DMS79 treated with DMSO at 0.1 percent for 48 hours (cell line): ENCODE results near the gene HAP1.
"Not testable (repeated sequence)": the region's sequence is repeated elsewhere in the genome, so short reads cannot be mapped to it uniquely, and the experiment has no call there.

Experiments
- DNase-seq: peaks from one replicate; lab custom pipeline; 2025; lab: John Stamatoyannopoulos, UW

HAP1 gene

DNA sequence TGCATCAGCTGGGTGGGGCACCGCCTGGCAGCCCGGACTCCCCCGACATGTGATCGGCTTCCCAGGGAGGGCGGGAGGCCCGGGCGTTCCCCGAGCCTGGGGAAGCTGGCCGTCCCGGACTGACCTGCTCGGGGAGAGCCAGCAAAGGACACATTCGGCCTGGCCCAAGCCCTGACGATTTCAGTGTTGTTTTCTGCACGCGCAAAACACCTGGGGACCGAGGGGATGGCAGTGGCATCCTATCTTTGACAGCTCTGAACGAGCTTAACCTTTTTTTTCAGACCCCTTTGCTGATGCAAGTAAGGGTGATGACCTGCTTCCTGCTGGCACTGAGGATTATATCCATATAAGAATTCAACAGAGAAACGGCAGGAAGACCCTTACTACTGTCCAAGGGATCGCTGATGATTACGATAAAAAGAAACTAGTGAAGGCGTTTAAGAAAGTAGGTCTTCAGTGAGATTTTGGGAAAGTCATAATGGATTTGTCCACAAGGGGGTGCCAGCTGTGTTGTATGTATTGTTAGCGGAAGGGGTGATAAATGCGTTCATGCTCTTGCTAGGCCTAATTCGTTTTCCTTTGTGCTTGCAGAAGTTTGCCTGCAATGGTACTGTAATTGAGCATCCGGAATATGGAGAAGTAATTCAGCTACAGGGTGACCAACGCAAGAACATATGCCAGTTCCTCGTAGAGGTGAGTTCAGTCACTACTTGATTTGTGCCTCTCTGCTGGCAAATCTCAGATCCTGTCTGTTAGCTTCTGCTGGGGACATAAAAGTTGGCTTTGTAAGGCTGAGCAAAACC, 44.7 kb downstream of the HAP1 start:
- DNase-seq, result peak; percentile 4

DNA sequence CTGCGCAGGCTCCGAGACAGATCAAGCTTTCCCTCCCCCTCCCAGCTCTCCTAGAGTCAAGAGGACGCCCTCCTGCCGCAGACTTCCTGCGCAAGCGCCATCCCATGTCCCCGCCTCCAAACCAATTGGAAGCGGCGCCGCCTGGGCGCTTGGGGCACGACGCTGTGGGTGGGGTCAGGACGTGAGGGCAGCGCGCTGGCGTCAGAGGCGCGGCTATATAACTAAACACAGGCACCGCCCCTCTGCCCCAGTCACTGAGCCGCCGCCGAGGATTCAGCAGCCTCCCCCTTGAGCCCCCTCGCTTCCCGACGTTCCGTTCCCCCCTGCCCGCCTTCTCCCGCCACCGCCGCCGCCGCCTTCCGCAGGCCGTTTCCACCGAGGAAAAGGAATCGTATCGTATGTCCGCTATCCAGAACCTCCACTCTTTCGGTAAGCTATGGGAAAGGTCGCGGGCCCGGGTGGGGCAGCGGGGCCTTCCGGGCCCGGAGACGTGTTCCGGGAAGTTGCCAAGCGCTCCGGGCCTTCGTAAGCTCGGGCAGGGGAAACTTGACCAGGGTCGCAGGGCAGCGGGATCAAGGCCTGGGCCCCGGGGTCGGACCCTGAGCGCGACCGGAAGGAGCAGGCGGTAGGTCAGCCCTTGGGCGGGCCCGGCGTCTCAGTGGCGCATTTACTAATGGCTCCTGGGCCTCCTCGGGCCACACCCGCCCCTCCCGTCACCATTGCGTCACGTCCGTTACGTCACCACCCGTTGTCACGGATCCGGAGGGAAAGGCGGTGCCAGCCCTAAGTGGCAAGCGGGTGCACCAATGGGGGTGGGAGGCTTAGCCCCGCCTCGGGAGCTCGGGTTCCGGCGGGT, 45.6 kb downstream of the HAP1 start, which contains the start of gene EIF1:
TSS of gene EIF1 (plus strand) at position 245 of the 856 bp plus-strand sequence. CDS start at position 399, 154 bp downstream.
- peak; percentile 98 for DNase-seq

DNA sequence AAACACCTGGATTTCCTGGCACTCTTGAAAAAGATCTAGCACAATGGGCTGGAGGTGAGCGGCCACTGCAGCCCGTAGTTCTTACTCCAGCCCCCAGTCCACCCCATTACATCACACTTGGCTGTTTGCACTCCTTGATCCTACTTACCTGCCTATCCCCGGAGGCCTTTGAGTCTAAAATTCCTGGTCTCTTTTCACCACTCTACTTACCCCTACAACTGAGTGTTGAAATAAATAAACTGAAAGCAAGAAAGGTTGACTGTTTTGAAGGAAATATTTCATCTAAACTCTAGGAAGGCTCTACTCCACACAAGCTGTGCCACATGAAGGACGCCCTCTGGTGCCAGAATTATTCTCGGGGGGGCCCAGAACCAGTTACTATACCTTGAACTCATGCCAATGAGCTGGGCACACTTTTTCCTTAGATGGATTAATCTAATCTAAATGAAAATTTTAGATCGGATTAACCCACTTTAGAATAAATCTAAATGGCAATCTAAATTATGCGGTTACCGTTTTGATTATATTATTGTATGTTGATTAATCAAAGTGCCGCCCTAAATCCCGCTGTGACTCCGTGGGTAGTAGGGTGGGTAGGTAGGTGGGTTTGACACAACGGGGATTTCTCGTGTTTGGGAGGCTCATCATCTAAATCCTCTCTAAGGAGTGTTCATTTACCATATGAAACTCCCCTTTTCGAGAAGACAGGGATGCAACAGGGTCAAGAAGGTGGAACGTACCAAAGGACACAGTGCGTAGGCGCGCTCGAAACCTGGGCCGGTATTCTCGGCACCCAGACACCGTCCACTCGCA, 46.4 kb downstream of the HAP1 start:
- DNase-seq, result peak; percentile 81

DNA sequence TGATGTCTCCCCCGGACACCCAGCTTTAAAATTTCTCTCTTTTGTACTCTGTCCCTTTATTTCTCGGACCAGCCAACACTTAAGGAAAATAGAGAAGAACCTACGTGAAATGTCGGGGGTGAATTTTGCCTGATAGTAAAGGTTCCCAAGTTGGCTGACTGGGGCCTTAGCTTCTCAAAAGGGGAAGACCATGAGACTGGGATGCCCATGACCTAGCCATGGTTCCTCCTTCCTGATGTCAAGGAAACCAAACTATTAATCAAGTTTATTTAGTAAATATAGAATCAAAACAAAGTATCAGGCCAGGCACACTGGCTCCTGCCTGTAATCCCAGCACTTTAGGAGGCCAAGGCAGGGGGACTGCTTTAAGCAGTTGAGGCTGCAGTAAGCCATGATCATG, 48.2 kb downstream of the HAP1 start:
- no peak for DNase-seq

DNA sequence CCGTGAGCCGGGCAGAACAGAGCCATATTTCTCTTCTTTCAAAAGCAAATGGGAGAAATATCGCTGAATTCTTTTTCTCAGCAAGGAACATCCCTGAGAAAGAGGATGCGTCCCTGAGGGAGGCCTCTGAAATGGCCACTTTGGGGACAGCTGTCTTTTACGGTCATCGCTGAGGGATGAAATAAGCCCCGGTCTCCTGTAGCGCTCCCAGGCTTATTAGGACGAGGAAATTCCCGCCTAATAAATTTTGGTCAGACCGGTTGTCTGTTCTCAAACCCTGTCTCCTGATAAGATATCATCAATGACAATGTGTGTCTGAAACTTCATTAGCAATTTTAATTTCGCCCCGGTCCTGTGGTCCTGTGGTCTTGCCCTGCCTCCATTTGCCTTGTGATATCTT, 48.7 kb downstream of the HAP1 start:
- DNase-seq, result not testable (repeated sequence)

DNA sequence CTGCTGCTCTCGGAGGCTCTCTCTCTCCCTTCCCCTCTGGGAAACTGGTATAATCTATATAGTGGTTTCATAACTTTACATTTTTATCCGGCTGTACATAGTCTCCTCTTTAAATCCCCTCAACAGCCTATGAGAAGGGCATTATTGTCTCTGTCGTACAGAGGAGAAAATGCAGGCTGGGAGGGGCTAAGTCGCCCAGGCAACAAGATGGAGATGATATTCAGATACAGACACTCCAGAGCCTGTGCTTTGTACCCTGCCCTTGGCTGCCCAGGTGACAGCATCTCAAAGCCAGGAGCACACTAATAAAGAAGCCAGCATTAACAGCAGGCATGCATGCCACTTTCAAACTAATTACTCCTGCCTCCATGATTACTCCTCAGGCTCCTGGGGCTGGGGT, 50.4 kb downstream of the HAP1 start:
- no peak for DNase-seq

DNA sequence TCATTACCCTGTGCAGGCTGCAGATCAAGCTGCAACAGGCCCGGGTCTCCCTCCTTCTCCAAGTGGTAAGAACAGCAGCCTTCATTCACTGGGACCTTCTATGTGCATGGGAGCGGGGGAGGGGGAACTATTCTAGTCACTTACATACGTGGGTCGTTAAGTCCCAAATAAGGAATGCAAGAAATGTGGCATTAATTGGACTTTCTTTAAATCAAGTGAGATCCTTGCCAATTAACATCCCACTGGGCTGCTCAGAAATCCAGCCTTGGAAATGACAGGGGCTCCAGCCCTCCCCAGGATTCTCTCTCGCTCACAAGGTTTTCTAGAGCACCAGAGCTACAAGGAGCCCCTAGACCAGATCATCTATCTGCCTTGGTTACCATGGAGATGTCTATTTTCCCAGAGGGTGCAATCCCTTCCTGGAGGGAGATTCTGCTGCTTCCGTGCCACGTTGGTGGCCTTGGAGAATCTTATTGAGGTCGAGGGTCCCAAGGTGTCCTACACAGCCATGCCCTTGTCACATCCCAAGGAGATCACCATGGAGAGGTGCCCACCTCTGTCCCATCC, 50.9 kb downstream of the HAP1 start:
- DNase-seq, result no peak

DNA sequence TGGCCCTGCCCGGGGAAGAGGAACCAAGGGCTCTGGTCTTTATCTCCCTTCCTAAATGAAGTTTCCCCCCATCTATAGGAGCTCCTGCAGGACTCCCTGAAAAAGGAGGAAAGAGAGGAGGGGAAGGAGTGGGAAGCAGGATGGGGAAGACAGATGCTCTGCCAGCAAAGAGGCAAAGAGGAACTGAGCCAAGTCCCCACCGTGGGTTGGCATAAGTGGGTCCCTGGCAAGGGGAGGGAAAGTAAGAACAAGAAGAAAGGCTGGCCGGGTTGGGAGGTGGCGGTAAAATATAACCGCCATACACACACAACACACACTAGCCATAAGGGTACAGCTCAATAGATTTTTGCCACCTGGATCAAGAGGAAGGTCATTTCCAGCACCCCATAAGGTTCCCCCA, 51.8 kb downstream of the HAP1 start:
- DNase-seq, result no peak

DNA sequence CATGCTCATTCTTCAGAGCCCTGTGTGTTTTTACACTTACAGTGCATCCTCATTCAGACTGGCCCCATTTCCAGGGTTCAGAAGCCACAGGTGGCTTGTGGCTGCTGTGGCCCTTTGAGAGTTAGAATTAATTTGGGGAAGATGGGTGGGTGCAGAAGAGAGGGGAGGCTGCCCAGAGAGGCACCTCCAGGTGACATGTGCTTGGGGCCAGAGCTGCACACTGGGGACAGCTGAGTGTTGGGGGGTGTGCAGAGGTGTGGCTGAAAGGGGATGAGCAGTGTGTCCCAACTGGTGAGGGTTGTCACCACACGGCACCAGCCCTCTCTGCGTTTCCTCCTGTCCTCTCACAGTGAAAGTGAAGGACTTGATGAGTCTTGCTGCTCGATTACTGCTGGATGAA, 52.7 kb downstream of the HAP1 start:
- no peak for DNase-seq

DNA sequence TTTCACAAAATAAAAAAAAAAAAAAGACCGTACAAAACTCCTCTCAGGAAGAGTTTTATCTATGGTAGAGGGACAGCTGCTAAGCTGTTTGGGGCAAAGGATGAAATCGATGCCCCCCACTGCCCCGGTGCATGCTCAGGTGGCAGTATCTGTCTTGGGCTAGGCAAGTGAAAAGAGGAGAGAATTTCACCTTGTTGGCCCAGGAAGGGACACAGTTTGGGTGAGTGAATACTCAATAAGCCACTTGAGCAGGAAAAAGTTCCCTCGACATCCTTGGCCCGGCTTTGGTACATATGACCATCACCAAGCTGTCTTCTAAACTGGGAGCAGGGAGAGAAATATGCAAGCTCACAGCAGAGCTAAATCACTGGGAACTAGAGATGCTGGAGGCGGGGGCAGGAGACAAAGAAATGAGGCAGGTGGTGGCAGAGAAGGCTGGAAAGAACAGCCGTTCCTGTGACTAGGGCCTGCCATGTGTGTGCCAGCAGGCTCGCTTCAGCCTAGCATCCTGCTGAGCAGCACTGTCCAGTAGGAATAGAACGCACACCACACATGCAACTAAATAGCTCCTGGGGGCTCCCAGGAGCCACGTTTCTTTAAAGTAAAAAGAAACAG, 53.9 kb downstream of the HAP1 start:
- DNase-seq, result no peak

DNA sequence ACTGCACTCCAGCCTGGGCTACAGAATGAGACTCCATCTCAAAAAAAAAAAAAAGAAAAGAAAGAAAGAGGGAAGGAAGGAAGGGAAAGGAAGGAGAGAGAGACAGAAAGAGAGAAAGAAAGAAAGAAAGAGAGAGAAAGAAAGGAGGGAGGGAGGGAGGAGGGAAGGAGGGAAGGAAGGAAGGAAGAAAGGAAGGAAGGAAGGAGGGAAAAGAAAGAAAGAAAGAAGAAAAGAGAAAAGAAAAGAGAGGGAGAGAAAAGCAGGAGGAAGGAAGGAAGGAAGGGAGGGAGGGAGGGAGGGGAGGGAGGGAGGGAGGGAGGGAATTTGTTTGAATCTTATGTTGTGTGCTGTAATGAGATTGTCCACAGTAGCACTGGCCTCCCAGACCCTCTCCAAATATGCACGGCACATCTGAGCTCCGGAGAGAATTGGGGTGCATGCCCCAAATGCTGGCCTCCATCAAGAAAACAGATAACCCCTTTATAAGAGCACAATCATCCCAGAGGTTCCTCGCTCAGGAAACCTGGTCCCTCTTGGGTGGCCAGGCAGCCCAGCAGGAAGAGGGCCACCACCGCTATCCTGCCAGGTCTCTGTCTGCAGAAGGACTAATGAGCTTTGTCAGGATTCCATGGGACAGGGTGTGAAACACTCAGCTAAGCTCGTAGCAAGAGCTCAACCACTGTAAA, 54.6 kb downstream of the HAP1 start:
- no peak for DNase-seq

DNA sequence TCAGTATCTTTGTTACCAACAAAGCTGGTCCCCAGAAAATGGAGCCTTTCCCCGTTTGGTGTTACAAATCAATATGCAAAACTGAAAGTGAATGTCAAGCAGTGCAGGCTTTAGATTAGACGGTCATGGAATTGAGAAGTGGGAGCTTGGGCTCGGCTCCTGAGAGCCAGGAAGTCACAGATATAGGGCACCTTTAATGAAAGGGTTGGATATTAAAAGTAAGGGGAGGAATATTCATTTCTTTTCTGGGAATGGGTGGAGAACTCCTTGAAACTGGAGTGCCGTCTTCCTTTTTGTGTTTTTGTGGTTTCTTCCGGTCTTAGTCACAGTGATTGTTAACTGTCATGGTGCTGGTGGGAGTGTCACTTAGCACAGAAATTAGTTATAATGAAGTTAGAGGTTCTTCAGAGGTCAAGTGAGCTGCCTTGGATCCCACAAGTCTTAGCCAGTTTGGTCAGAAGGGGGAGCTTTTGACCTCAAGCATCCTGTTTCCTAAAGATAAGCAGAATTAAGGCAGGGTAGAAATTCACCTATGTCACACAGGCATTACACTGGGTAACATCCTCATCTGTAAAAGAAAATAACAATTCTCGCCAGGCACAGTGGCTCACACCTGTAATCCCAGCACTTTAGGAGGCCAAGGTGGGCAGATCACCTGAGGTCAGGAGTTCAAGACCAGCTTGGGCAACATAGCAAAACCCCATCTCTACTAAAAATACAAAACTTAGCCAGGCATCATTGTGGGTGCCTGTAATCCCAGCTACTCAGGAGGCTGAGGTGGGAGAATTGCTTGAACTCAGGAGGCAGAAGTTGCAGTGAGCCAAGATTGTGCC, 55.3 kb downstream of the HAP1 start:
- peak; percentile 50 for DNase-seq

DNA sequence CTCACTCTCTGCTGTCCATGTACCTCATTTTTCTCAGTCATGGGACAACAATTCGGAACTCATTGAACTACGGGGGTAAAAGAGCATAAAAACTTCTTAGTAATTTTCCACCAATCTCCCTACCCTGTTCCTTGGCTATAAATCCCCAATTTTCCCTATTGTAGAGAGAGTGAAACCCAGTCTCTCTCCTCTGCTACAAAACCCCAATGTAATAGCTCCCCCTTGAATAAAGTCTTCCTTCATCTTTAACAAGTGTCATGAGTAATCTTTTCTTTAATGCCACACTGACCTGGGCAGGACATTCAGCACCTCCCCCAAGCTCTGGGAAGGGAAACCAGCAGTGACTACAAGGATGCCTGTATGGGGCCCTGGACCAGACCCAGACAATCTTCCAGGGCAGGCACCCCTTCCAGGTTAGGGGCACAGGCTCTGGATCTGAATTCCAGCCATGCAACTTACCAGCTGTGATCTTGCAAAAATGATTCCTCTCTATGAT, 56.0 kb downstream of the HAP1 start:
- no peak for DNase-seq

DNA sequence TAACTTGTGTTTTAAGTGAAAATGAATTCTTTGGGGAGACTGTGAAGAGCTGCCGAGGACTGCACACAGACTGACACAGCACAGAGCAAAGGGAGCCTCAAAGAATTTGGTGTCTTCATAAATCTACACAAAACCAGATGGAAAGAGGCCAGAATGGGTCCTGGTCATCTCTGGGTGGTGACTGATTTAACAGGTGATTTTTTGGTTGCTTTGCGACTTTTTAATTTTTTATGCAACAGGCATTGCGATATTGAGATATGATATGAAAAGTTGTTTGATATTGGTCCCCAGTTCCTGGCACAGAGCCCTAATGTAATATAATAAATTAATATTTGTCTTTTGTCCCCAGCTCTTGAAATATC, 58.4 kb downstream of the HAP1 start:
- DNase-seq, result no peak

DNA sequence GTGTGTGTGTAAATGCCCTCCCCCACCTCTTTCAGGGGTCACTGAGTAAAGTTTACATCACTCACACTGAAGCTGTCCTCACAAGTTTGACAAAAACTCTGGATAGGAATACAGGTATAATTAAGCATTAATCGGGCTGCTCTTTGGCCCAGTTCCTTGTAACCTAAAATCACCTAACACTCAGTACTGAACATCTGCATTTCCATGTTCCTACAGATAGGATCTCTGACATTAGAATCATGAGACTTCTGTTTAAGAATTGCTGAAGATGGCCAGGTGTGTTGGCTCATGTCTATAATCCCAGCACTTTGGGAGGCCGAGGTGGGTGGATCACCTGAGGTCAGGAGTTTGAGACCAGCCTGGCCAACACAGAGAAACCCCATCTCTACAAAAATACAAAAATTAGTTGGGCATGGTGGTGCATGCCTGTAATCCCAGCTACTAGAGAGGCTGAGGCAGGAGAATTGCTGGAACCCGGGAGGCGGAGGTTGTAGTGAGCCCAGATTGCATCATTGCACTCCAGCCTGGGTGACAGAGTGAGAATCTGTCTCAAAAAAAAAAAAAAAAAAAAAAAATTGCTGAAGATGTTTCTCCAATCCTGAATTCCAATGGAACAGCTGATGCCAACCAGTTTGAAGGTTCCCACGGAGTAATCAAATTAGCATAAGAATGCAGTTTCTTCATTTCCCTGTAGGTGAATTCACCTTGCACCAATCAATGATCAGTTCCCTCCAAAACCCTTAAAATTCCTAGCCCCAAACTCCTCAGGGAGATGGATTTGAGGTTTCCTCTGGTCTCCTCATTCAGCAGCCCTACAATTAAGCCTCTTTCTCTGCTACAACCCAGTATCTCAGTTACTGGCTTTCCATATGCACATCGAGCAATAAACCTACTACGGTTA, 59.0 kb downstream of the HAP1 start:
- not testable (repeated sequence) for DNase-seq
